Measurements from ENCODE around the gene FXYD7. TPM values are rescaled to one million over a fixed set of nuclear protein-coding genes. Genes with fewer than 3 reads are reported as not detected.

FXYD7 gene
- polyA plus RNA-seq, 1 donor (not counting 4 experiments of a cell fraction or from before 2014, with no cell fraction given): not detected

GRCh38 chr19:35156673-35157014 is 13.6 kb downstream of the FXYD7 start:
- no peak overlapping the region for H3K27ac ChIP-seq (ENCODE audit: control insufficient read depth, insufficient read depth, low read length)
- dilution Hi-C loops (cut with MboI; ENCODE audit: extremely low pct_ligation_motif_present, low sequenced_read_pairs): no loop called here
- H3K4me1 ChIP-seq (ENCODE audit: control insufficient read depth, extremely low read depth, insufficient read depth, low read length): peaks cover 20% of the 10 kb centered on the region
- FAIRE-seq (no peak), DNase-seq (ENCODE audit: low read depth, low spot score) (no peak)
- H3K36me3 ChIP-seq (ENCODE audit: control insufficient read depth in 2 of 2, extremely low read depth in 1 of 2, insufficient read depth in 2 of 2, low read length in 2 of 2): peaks cover 28 to 47% of the 10 kb centered on the region in 2 experiments
- H3K79me2 ChIP-seq (ENCODE audit: control insufficient read depth, insufficient read depth, low read length): peaks cover 36% of the 10 kb centered on the region
- H3K4me2 ChIP-seq (ENCODE audit: control insufficient read depth, extremely low read depth, insufficient read depth, low read depth, low read length): no peak overlapping the region
- no peaks in the 10 kb centered on the region for H3K27me3 ChIP-seq (ENCODE audit: control insufficient read depth, extremely low read depth, insufficient read depth, low read length)
- no peak overlapping the region for H2AFZ ChIP-seq (ENCODE audit: control insufficient read depth, low read length)
- no peaks in the 10 kb centered on the region for H3K9me3 ChIP-seq (ENCODE audit: control insufficient read depth, low read depth, low read length)
- no peaks in the 10 kb centered on the region for H4K20me1 ChIP-seq (ENCODE audit: control insufficient read depth, extremely low read depth, insufficient read depth, low read length)
- H3K9ac ChIP-seq (ENCODE audit: control insufficient read depth, extremely low read depth, insufficient read depth, low read length): no peak overlapping the region
- no peak for TF ChIP-seq EZH2 (IDR thresholded peaks at IDR 0.05; ENCODE audit: low read length)
- no peak for TF ChIP-seq CTCF (optimal IDR thresholded peaks at IDR 0.05 in 1 of 3, IDR thresholded peaks at IDR 0.05 in 1 of 3, conservative IDR thresholded peaks at IDR 0.05 in 1 of 3; ENCODE audit: extremely low read depth in 1 of 3, insufficient read depth in 2 of 3, low read length in 3 of 3)
- no peak overlapping the region for H3K4me3 ChIP-seq (ENCODE audit: control insufficient read depth in 2 of 3, extremely low read depth in 1 of 3, insufficient read depth in 2 of 3, low read depth in 1 of 3, low read length in 3 of 3)
- H3K9me1 ChIP-seq (ENCODE audit: control insufficient read depth, extremely low read depth, insufficient read depth, low read length): no peaks in the 10 kb centered on the region

GRCh38 chr19:35157431-35157830 is 14.4 kb downstream of the FXYD7 start:
- H3K27me3 ChIP-seq (ENCODE audit: control insufficient read depth, extremely low read depth, insufficient read depth, low read length): no peaks in the 10 kb centered on the region
- H3K4me2 ChIP-seq (ENCODE audit: control insufficient read depth, extremely low read depth, insufficient read depth, low read depth, low read length): no peak overlapping the region
- H3K9ac ChIP-seq (ENCODE audit: control insufficient read depth, extremely low read depth, insufficient read depth, low read length): no peak overlapping the region
- no peak for TF ChIP-seq CTCF (optimal IDR thresholded peaks at IDR 0.05 in 1 of 3, IDR thresholded peaks at IDR 0.05 in 1 of 3, conservative IDR thresholded peaks at IDR 0.05 in 1 of 3; ENCODE audit: extremely low read depth in 1 of 3, insufficient read depth in 2 of 3, low read length in 3 of 3)
- no peak for TF ChIP-seq EZH2 (IDR thresholded peaks at IDR 0.05; ENCODE audit: low read length)
- no peaks in the 10 kb centered on the region for H3K9me1 ChIP-seq (ENCODE audit: control insufficient read depth, extremely low read depth, insufficient read depth, low read length)
- H2AFZ ChIP-seq (ENCODE audit: control insufficient read depth, low read length): no peak overlapping the region
- H3K4me3 ChIP-seq (ENCODE audit: control insufficient read depth in 2 of 3, extremely low read depth in 1 of 3, insufficient read depth in 2 of 3, low read depth in 1 of 3, low read length in 3 of 3): no peak overlapping the region
- H3K9me3 ChIP-seq (ENCODE audit: control insufficient read depth, low read depth, low read length): peaks cover 2% of the 10 kb centered on the region
- H3K36me3 ChIP-seq (ENCODE audit: control insufficient read depth in 2 of 2, extremely low read depth in 1 of 2, insufficient read depth in 2 of 2, low read length in 2 of 2): peaks cover 30 to 54% of the 10 kb centered on the region in 2 experiments
- no peaks in the 10 kb centered on the region for H4K20me1 ChIP-seq (ENCODE audit: control insufficient read depth, extremely low read depth, insufficient read depth, low read length)
- H3K4me1 ChIP-seq (ENCODE audit: control insufficient read depth, extremely low read depth, insufficient read depth, low read length): peaks cover 20% of the 10 kb centered on the region
- H3K79me2 ChIP-seq (ENCODE audit: control insufficient read depth, insufficient read depth, low read length): peaks cover 36% of the 10 kb centered on the region
- DNase-seq (ENCODE audit: low read depth, low spot score) (no peak), FAIRE-seq (no peak)
- H3K27ac ChIP-seq (ENCODE audit: control insufficient read depth, insufficient read depth, low read length): no peak overlapping the region
- dilution Hi-C loops (cut with MboI; ENCODE audit: extremely low pct_ligation_motif_present, low sequenced_read_pairs): no loop called here
